Stimulated activated CD4-positive, alpha-beta T cell treated with anti-CD3 and anti-CD28 coated beads, TNF-alpha, amount 100 ng/mL, for 48 hours (primary cell): ENCODE measurements around the gene DOCK9.

ENCODE experiments used
- DNase-seq, 3 donors: peaks; one replicate each; pipeline ENCODE4 v3.0.0-alpha.2; 2020; ENCODE audit warnings: low read depth in 3 of 3

DOCK9 gene

GRCh38 chr13:98975822-98976261 is 2.0 kb downstream of the DOCK9 start:
- no peak for DNase-seq

GRCh38 chr13:98974053-98974452 is 3.8 kb downstream of the DOCK9 start:
- DNase-seq, result no peak

GRCh38 chr13:98972627-98973026 is 5.2 kb downstream of the DOCK9 start:
- no peak for DNase-seq

- DNase-seq, result no peak
Observed at GRCh38 chr13:98972059-98972458, 5.8 kb downstream of the DOCK9 start.

GRCh38 chr13:98970330-98970729 is 7.5 kb downstream of the DOCK9 start:
- no peak for DNase-seq

GRCh38 chr13:98967491-98967890 is 10.4 kb downstream of the DOCK9 start:
- DNase-seq, result no peak

- DNase-seq, result no peak
Observed at GRCh38 chr13:98966019-98966418, 11.8 kb downstream of the DOCK9 start.

- no peak for DNase-seq
Observed at GRCh38 chr13:98965325-98965724, 12.5 kb downstream of the DOCK9 start.

- no peak for DNase-seq
Observed at GRCh38 chr13:98963917-98964316, 13.9 kb downstream of the DOCK9 start.

- no peak for DNase-seq
Observed at GRCh38 chr13:98962901-98963590, 14.8 kb downstream of the DOCK9 start.

- no peak for DNase-seq
Observed at GRCh38 chr13:98961503-98962105, 16.3 kb downstream of the DOCK9 start.

GRCh38 chr13:98960606-98961502 is 17.0 kb downstream of the DOCK9 start:
- DNase-seq, result no peak

- no peak for DNase-seq
Observed at GRCh38 chr13:98959786-98960605, 17.9 kb downstream of the DOCK9 start.

GRCh38 chr13:98959291-98959690 is 18.6 kb downstream of the DOCK9 start:
- no peak for DNase-seq

- no peak for DNase-seq
Observed at GRCh38 chr13:98958443-98958794, 19.4 kb downstream of the DOCK9 start.

GRCh38 chr13:98957731-98958442 is 20.0 kb downstream of the DOCK9 start:
- DNase-seq, result no peak

GRCh38 chr13:98955336-98955735 is 22.5 kb downstream of the DOCK9 start:
- no peak for DNase-seq

- no peak for DNase-seq
Observed at GRCh38 chr13:98954313-98954712, 23.6 kb downstream of the DOCK9 start.

- DNase-seq, result no peak
Observed at GRCh38 chr13:98951266-98951665, 26.6 kb downstream of the DOCK9 start.

- no peak for DNase-seq
Observed at GRCh38 chr13:98950705-98951104, 27.2 kb downstream of the DOCK9 start.

GRCh38 chr13:98947925-98948324 is 29.9 kb downstream of the DOCK9 start:
- no peak for DNase-seq
